Upper lobe of left lung (tissue), 4 donors: ENCODE data around the gene LRRC7.

Source experiments
- CTCF ChIP-seq, 6 experiments: fragments of 450-650 bp in 4 of 6; fragments of 200-600 bp in 2 of 6; sonication (generic) in 2 of 6; IDR thresholded peaks; one replicate each; pipeline ENCODE4 v1.5.1; 2016 to 2019; ENCODE audit warnings: antibody characterized with exemption in 6 of 6
- POLR2A ChIP-seq, 4 donors: fragments of 450-650 bp; IDR thresholded peaks; one replicate each; pipeline ENCODE4 v1.5.1; 2016 to 2017; ENCODE audit warnings: antibody characterized with exemption in 4 of 4, mild to moderate bottlenecking in 2 of 4
- POLR2AphosphoS5 ChIP-seq, 2 donors: sonication (generic); formaldehyde crosslinking; IDR thresholded peaks; one replicate each; pipeline ENCODE4 v1.5.1; 2017; ENCODE audit warnings: antibody characterized with exemption in 2 of 2

GRCh38 chr1:69638673-69639072 is 71.0 kb downstream of the LRRC7 start:
- TF ChIP-seq CTCF (IDR thresholded peaks at IDR 0.05), result no peak
- TF ChIP-seq POLR2A (IDR thresholded peaks at IDR 0.05), result no peak
- TF ChIP-seq POLR2AphosphoS5 (IDR thresholded peaks at IDR 0.05), result no peak
